ENCODE results near the gene KRTAP19-5. TPM values are rescaled to one million over a fixed set of nuclear protein-coding genes. Genes with fewer than 3 reads are reported as not detected.
A peak's percentile ranks its signal among the peaks of the same experiment; 100 is the strongest.
"Not testable (repeated sequence)": the region's sequence is repeated elsewhere in the genome, so short reads cannot be mapped to it uniquely, and the experiment has no call there.

The KRTAP19-5 gene
- total RNA-seq, 2 donors from 2014 or later: not detected

GRCh38 chr21:30515681-30516080 lies 13.7 kb upstream of the KRTAP19-5 start:
- Mint-ChIP-seq H3K36me3 (ENCODE audit: low read depth) (no peaks in the 10 kb centered on the region), H3K9me3 (peaks cover 5% of the 10 kb centered on the region), H3K27me3 (ENCODE audit: insufficient read depth) (no peaks in the 10 kb centered on the region), H3K4me1 (no peaks in the 10 kb centered on the region), H3K27ac (no peak overlapping the region), H3K4me3 (no peak overlapping the region)
- no peak overlapping the region for H3K27ac ChIP-seq (ENCODE audit: low read depth, low read length)
- H3K36me3 ChIP-seq (ENCODE audit: control insufficient read depth, insufficient read depth, low read length): no peaks in the 10 kb centered on the region
- DNase-seq: no peak
- H3K27me3 ChIP-seq (ENCODE audit: control insufficient read depth, insufficient read depth, low read length, poor library complexity, severe bottlenecking): no peaks in the 10 kb centered on the region
- H3K9me3 ChIP-seq (ENCODE audit: control insufficient read depth, low read length): no peaks in the 10 kb centered on the region
- no peak for TF ChIP-seq CTCF (conservative IDR thresholded peaks at IDR 0.05)
- 60 to 89% methylated on average over 1 of the region's 1 CpG for WGBS, 2 experiments (ENCODE audit: insufficient coverage in 1 of 2, insufficient read length in 1 of 2)
- H3K4me1 ChIP-seq (ENCODE audit: control insufficient read depth, insufficient read depth, low read length): no peaks in the 10 kb centered on the region
- H3K9ac ChIP-seq (ENCODE audit: extremely low read depth, low read length, poor library complexity, severe bottlenecking): no peak overlapping the region
- no peak overlapping the region for H3K4me3 ChIP-seq (ENCODE audit: low read length)

- H3K9me3 ChIP-seq (ENCODE audit: control insufficient read depth, low read length); H3K27me3 Mint-ChIP-seq (ENCODE audit: insufficient read depth); H3K27me3 ChIP-seq (ENCODE audit: control insufficient read depth, insufficient read depth, low read length, poor library complexity, severe bottlenecking); H3K9me3 Mint-ChIP-seq; H3K4me3 Mint-ChIP-seq; H3K27ac Mint-ChIP-seq; H3K36me3 Mint-ChIP-seq (ENCODE audit: low read depth); H3K4me1 ChIP-seq (ENCODE audit: control insufficient read depth, insufficient read depth, low read length); H3K9ac ChIP-seq (ENCODE audit: extremely low read depth, low read length, poor library complexity, severe bottlenecking); H3K36me3 ChIP-seq (ENCODE audit: control insufficient read depth, insufficient read depth, low read length); H3K4me3 ChIP-seq (ENCODE audit: low read length); H3K27ac ChIP-seq (ENCODE audit: low read depth, low read length); H3K4me1 Mint-ChIP-seq: not testable (repeated sequence)
- peak; percentile 54 for DNase-seq
- TF ChIP-seq CTCF (conservative IDR thresholded peaks at IDR 0.05): peak; percentile 76
- 0 to 22% methylated on average over 2 to 4 of the region's 4 CpGs for WGBS, 2 experiments (ENCODE audit: insufficient coverage in 1 of 2, insufficient read length in 1 of 2)
Measured at GRCh38 chr21:30505621-30506205, 3.8 kb upstream of the KRTAP19-5 start.

- Histone ChIP-seq H3K27ac (ENCODE audit: low read depth, low read length) (no peak within 1 kb of the TSS), H3K4me1 (ENCODE audit: control insufficient read depth, insufficient read depth, low read length) (no peaks in the 10 kb centered on the region), H3K27me3 (ENCODE audit: control insufficient read depth, insufficient read depth, low read length, poor library complexity, severe bottlenecking) (no peaks in the 10 kb centered on the region), H3K36me3 (ENCODE audit: control insufficient read depth, insufficient read depth, low read length) (no peaks in the 10 kb centered on the region), H3K4me3 (ENCODE audit: low read length) (no peak within 1 kb of the TSS), H3K9me3 (ENCODE audit: control insufficient read depth, low read length) (no peaks in the 10 kb centered on the region), H3K9ac (ENCODE audit: extremely low read depth, low read length, poor library complexity, severe bottlenecking) (no peak within 1 kb of the TSS)
- WGBS, 2 experiments (ENCODE audit: insufficient coverage in 1 of 2, insufficient read length in 1 of 2): 82% methylated on average over 3 of the region's 4 CpGs; no CpG with 5 or more reads in 1 of the 2 experiments
- H3K4me1 Mint-ChIP-seq: no peaks in the 10 kb centered on the region
- no peak within 1 kb of the TSS for H3K27ac Mint-ChIP-seq
- no peak for TF ChIP-seq CTCF (conservative IDR thresholded peaks at IDR 0.05)
- no peak for DNase-seq
- no peak within 1 kb of the TSS for H3K4me3 Mint-ChIP-seq
- no peaks in the 10 kb centered on the region for H3K9me3 Mint-ChIP-seq
- no peaks in the 10 kb centered on the region for H3K27me3 Mint-ChIP-seq (ENCODE audit: insufficient read depth)
- no peaks in the 10 kb centered on the region for H3K36me3 Mint-ChIP-seq (ENCODE audit: low read depth)
Measured at GRCh38 chr21:30497065-30497464, 4.9 kb downstream of the KRTAP19-5 start, which contains the start of gene KRTAP19-4. Gene KRTAP19-4 (minus strand): TSS chr21:30497165. CDS start chr21:30497110, 55 bp downstream.
